HG03342 (cell line): ENCODE measurements around the gene PEDS1.
A peak's percentile ranks its signal among the peaks of the same experiment; 100 is the strongest.
"Not testable (repeated sequence)": the region's sequence is repeated elsewhere in the genome, so short reads cannot be mapped to it uniquely, and the experiment has no call there.

ENCODE experiments used
- ATAC-seq: cut with Tn5 transposase; IDR thresholded peaks from one replicate; pipeline ENCODE4 v1.9.1; 2021; ENCODE audit warnings: mild to moderate bottlenecking, moderate library complexity; ENCODE audit not compliant: unreplicated experiment

The PEDS1 gene

DNA sequence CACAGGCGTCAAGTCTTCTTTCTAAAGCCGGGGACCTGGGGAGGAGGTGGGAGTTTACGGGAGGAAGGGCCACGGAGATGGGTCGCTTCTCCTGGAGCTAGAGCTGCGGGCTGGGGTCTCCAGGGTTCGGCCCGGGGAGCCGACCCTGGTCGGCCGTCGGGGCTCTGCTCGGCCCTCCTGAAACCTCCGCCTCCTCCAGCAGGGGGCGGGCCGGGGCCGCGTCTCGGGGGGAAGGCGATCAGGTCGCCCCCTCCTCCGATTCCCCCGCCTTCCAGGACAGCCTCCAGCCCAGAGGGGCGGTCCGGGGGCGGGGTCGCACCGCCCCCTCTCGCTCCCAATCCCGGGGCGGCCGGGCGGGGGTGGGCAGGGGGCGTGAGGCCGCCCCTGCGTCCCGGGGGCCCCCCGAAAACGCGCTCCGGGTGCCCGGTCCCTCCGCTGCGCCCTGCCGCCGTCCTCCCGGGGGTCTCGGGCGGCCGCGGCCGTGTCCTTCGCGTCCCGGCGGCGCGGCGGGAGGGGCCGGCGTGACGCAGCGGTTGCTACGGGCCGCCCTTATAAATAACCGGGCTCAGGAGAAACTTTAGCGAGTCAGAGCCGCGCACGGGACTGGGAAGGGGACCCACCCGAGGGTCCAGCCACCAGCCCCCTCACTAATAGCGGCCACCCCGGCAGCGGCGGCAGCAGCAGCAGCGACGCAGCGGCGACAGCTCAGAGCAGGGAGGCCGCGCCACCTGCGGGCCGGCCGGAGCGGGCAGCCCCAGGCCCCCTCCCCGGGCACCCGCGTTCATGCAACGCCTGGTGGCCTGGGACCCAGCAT, 36.9 kb upstream of the PEDS1 start, which contains the start of gene CEBPB:
Gene CEBPB, plus strand, starts transcription at position 580 of the 814 bp plus-strand sequence. Its CDS starts 204 bp downstream, at position 784.
- peak; percentile 39 for ATAC-seq

- ATAC-seq = no peak
Observed at GRCh38 chr20:50189681-50190250, 36.2 kb upstream of the PEDS1 start.

GRCh38 chr20:50188879-50189680, 35.6 kb upstream of the PEDS1 start:
- ATAC-seq = no peak

- ATAC-seq = no peak
Observed at GRCh38 chr20:50188287-50188688, 34.8 kb upstream of the PEDS1 start.

DNA sequence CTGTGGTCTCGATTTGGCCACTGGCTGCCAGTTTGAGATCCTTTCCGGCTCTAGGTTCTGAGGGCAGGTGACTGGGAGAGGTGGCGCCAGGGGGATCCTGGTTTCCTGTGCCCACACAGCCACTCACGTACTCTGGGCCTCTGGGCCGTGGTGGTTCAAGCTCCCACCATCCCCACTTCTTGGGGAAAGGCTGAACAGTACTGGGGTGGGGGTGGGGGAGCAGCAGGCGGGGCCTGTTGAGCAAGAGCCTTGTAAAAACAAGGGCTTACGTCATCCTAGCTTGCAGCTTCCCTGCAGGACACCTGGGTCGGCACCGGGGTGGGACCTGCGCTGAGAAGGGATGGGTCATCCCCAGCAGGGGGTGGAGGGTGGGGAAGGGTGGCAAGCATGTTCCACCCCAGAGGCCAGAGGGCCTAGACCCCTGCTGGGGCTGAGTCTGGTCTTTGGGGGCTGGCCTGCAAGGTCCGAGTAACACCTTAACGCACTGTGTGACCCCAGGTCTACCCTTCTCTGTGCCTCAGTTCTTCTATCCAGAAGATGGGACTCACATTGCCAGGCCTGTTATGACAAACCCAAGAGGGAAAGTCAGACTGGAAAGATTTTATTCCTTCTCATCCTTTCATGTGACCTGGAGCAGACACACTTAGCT, 34.0 kb upstream of the PEDS1 start:
- no peak for ATAC-seq

DNA sequence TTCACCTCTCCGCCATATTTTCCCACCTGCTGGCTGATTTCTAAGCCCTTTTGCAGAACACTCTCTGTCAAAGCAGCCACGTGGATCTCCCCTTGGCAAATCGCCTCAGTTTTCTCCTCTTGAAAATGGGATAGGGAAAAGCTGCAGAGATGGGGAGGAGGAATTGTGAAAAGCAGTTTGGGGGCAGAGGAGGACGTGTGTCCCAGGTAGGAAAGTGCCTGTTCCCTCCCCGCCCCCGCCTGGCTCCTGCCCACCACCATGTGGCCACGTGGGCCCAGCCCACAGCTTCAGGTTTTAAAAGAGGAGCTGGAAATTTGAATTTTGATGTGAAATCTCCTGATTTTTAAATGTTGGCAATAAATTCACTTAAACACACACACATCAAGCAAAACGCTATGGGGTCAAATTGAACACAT, 33.5 kb upstream of the PEDS1 start:
- no peak for ATAC-seq

DNA sequence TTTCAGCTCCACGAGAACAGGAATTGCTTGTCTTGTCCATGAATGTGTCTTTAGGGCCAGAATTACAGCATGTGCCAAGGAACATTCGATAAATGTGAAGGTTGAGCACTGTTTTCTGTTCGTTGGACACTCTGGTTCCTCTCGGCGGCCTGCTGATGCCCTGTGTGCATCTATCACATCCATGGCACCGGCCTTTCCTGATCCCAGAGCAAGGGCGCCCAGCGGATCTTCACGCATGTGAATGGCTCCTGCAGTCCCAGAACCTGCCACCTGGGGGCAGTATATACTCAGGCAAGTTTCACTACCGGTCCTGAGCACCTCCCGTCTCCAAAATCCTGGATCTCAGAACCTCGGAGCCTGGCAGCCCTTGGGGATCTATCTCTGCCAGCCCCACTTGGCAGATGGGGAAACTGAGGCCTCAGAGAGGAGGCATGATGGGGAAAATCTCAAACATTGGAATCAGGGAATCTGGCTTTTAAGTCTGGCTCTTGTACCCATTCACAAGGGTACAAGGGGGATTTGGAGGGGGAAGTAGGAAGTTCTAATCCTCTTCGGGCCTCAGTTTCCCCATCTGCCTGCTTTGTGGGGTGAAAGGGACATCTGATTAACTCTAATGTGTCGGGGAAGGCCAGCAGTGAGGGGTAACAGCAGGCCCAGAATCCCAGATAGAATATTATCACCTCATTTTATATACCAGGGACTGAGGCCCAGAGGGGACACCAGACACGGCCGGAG, 32.8 kb upstream of the PEDS1 start:
- ATAC-seq = no peak

- no peak for ATAC-seq
Observed at GRCh38 chr20:50185426-50185825, 31.9 kb upstream of the PEDS1 start.

DNA sequence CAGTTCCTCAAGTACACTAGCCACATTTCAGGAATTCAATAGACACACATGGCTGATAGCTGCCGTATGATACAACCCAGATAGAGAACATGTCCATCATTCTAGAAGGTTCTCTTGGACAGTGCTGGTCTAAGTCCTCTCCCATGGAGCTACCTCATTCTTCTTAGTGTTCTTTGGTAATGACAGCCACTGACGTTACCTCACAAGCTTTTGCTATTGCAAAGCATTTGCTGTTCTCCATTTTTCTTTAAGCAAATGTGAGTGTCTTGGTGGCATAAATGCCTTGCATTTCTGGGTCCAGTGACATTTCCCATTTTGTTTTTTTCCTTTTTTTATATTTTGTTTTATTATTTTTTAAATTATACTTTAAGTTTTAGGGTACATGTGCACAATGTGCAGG, 28.8 kb upstream of the PEDS1 start:
- ATAC-seq = no peak

- ATAC-seq = no peak
Observed at GRCh38 chr20:50181344-50181743, 27.8 kb upstream of the PEDS1 start.

GRCh38 chr20:50178672-50179071, 25.1 kb upstream of the PEDS1 start:
- not testable (repeated sequence) for ATAC-seq

GRCh38 chr20:50175938-50176933, 22.7 kb upstream of the PEDS1 start:
- ATAC-seq = no peak

GRCh38 chr20:50174456-50174855, 20.9 kb upstream of the PEDS1 start:
- no peak for ATAC-seq

- no peak for ATAC-seq
Observed at GRCh38 chr20:50172347-50173013, 19.0 kb upstream of the PEDS1 start.

GRCh38 chr20:50170549-50171220, 17.2 kb upstream of the PEDS1 start:
- ATAC-seq = no peak

- no peak for ATAC-seq
Observed at GRCh38 chr20:50169329-50169823, 15.9 kb upstream of the PEDS1 start.

DNA sequence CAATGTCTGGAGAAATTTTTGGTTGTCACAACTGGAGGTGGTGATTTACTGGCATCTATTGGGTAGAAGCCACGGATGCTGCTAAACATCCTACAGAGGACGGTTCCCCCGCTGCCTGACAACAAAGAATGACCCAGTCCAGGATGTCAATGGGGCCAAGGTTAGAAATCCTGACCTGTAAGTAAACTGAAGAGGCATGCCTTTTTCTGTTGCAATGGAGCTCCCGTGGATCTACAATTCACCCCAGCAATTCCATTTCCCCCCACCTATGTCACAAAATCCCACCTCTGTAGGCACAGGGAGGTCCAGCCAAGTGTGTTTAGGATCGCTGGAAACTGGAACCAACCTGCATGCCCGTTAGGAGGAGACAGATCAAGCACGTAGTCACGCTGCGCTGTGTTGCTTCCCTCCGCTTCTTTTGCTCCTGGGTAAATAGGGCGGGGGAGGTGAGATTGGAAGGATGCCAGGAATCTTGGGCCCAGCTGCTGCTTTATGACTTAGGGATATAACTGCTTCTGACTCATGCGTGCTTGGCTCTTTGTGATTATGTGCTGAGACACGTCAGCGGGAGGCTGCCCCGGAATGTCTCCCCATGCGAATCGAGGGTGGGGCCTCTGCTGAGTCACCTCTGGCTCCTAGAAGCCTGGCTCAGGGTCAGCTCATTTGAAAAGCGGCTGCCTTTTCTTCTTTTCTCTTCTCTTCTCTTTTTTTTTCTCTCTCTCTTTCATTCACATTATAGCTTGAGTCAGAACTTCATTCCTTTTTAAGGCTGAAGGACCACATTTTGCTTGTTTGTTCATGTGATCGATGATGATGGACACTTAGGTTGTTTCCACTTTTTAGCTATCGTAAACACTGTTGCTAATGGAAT, 12.4 kb upstream of the PEDS1 start:
- ATAC-seq = peak; percentile 92
